HepG2 (cell line): ENCODE results near the gene SUCLG2. TPM values are rescaled to one million over a fixed set of nuclear protein-coding genes. Genes with fewer than 3 reads are reported as not detected.

ENCODE experiments used
- CENPT ChIP-seq: sonication (generic); formaldehyde crosslinking; IDR thresholded peaks from 2 replicates; pipeline ENCODE4 v1.8.0; 2022; ENCODE audit warnings: low read depth, mild to moderate bottlenecking, moderate library complexity, missing genetic modification reagents
- KDM5B ChIP-seq: sonication (generic); formaldehyde crosslinking; IDR thresholded peaks from 2 replicates; pipeline ENCODE4 v1.4.0; 2020; ENCODE audit warnings: missing genetic modification reagents, mild to moderate bottlenecking, borderline replicate concordance
- MYPOP ChIP-seq: sonication (generic); formaldehyde crosslinking; IDR thresholded peaks from 2 replicates; pipeline ENCODE4 v1.8.1; 2023; ENCODE audit warnings: mild to moderate bottlenecking, moderate library complexity, missing genetic modification reagents
- ZFP91 ChIP-seq: sonication (generic); formaldehyde crosslinking; IDR thresholded peaks from 2 replicates; pipeline ENCODE4 v1.9.0; 2022; ENCODE audit warnings: missing genetic modification reagents, mild to moderate bottlenecking, borderline replicate concordance
- ZNF44 ChIP-seq: sonication (generic); formaldehyde crosslinking; IDR thresholded peaks from 2 replicates; pipeline ENCODE4 v1.5.1; 2020; ENCODE audit warnings: mild to moderate bottlenecking, missing genetic modification reagents
- ZSCAN12 ChIP-seq: sonication (generic); formaldehyde crosslinking; IDR thresholded peaks from 2 replicates; pipeline ENCODE4 v1.9.0; 2021; ENCODE audit warnings: mild to moderate bottlenecking, missing genetic modification reagents
- ZSCAN20 ChIP-seq: sonication (generic); formaldehyde crosslinking; IDR thresholded peaks from 2 replicates; pipeline ENCODE4 v1.4.0; 2020; ENCODE audit warnings: missing genetic modification reagents, mild to moderate bottlenecking, borderline replicate concordance
- polyA plus RNA-seq, 8 experiments: library from polyadenylated mRNA; depleted of rRNA in 3 of 8; stranded (reverse) in 7 of 8; unstranded in 1 of 8; fragments of >200 nt; fragmentation: Illumina TruSeq in 4 of 8; extraction: Trizol in 4 of 8; gene quantifications; 2 replicates each; pipeline versions ENCODE4 v1.2.1 to v1.2.3, GENCODE V29; 2011 to 2016; ENCODE audit warnings: low read depth in 4 of 8, missing spikeins in 1 of 8, mixed read lengths in 1 of 8; ENCODE audit not compliant: insufficient read depth in 1 of 8
- total RNA-seq, 5 experiments: library from RNA; depleted of rRNA; stranded (reverse); fragments of >200 nt; fragmentation: Illumina TruSeq; extraction: Trizol; gene quantifications; 2 replicates each; pipeline ENCODE4 v1.2.3, GENCODE V29; 2016; ENCODE audit warnings: low read depth in 1 of 5
- TF ChIP-seq, protein P1 (sequence below): sonication (generic); formaldehyde crosslinking; IDR thresholded peaks from 2 replicates; pipeline ENCODE4 v1.5.1; 2020; ENCODE audit warnings: missing genetic modification reagents, mild to moderate bottlenecking, borderline replicate concordance
- TF ChIP-seq, protein P2 (sequence below): sonication (generic); formaldehyde crosslinking; IDR thresholded peaks from 2 replicates; pipeline ENCODE4 v1.4.0; 2020; ENCODE audit warnings: low read depth, mild to moderate bottlenecking, missing genetic modification reagents
- TF ChIP-seq, protein P3 (sequence below): sonication (generic); formaldehyde crosslinking; IDR thresholded peaks from 2 replicates; pipeline ENCODE4 v1.9.0; 2021; ENCODE audit warnings: mild to moderate bottlenecking, missing genetic modification reagents

Gene SUCLG2
- total and polyA plus RNA-seq, 2 of the 13 experiments (the other 11 are each of a cell fraction or from before 2014, with no cell fraction given): 21.4 to 64.9 TPM

GRCh38 chr3:67647390-67647878 is 7.0 kb downstream of the SUCLG2 start (continued):
- TF ChIP-seq, protein P1, sequence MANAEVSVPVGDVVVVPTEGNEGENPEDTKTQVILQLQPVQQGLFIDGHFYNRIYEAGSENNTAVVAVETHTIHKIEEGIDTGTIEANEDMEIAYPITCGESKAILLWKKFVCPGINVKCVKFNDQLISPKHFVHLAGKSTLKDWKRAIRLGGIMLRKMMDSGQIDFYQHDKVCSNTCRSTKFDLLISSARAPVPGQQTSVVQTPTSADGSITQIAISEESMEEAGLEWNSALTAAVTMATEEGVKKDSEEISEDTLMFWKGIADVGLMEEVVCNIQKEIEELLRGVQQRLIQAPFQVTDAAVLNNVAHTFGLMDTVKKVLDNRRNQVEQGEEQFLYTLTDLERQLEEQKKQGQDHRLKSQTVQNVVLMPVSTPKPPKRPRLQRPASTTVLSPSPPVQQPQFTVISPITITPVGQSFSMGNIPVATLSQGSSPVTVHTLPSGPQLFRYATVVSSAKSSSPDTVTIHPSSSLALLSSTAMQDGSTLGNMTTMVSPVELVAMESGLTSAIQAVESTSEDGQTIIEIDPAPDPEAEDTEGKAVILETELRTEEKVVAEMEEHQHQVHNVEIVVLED: peak; percentile 30; the same call in 1 of the 2 replicates
- TF ChIP-seq, protein P2, sequence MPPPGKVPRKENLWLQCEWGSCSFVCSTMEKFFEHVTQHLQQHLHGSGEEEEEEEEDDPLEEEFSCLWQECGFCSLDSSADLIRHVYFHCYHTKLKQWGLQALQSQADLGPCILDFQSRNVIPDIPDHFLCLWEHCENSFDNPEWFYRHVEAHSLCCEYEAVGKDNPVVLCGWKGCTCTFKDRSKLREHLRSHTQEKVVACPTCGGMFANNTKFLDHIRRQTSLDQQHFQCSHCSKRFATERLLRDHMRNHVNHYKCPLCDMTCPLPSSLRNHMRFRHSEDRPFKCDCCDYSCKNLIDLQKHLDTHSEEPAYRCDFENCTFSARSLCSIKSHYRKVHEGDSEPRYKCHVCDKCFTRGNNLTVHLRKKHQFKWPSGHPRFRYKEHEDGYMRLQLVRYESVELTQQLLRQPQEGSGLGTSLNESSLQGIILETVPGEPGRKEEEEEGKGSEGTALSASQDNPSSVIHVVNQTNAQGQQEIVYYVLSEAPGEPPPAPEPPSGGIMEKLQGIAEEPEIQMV (CRISPR knock-in tag): no peak
- TF ChIP-seq MYPOP (CRISPR knock-in tag) (peak; percentile 59; the same call in 1 of the 2 replicates), CENPT (CRISPR knock-in tag) (no peak), ZSCAN20 (CRISPR knock-in tag) (no peak), ZFP91 (CRISPR knock-in tag) (no peak), KDM5B (CRISPR knock-in tag) (no peak), ZSCAN12 (CRISPR knock-in tag) (no peak), ZNF44 (no peak)
- TF ChIP-seq, protein P3, sequence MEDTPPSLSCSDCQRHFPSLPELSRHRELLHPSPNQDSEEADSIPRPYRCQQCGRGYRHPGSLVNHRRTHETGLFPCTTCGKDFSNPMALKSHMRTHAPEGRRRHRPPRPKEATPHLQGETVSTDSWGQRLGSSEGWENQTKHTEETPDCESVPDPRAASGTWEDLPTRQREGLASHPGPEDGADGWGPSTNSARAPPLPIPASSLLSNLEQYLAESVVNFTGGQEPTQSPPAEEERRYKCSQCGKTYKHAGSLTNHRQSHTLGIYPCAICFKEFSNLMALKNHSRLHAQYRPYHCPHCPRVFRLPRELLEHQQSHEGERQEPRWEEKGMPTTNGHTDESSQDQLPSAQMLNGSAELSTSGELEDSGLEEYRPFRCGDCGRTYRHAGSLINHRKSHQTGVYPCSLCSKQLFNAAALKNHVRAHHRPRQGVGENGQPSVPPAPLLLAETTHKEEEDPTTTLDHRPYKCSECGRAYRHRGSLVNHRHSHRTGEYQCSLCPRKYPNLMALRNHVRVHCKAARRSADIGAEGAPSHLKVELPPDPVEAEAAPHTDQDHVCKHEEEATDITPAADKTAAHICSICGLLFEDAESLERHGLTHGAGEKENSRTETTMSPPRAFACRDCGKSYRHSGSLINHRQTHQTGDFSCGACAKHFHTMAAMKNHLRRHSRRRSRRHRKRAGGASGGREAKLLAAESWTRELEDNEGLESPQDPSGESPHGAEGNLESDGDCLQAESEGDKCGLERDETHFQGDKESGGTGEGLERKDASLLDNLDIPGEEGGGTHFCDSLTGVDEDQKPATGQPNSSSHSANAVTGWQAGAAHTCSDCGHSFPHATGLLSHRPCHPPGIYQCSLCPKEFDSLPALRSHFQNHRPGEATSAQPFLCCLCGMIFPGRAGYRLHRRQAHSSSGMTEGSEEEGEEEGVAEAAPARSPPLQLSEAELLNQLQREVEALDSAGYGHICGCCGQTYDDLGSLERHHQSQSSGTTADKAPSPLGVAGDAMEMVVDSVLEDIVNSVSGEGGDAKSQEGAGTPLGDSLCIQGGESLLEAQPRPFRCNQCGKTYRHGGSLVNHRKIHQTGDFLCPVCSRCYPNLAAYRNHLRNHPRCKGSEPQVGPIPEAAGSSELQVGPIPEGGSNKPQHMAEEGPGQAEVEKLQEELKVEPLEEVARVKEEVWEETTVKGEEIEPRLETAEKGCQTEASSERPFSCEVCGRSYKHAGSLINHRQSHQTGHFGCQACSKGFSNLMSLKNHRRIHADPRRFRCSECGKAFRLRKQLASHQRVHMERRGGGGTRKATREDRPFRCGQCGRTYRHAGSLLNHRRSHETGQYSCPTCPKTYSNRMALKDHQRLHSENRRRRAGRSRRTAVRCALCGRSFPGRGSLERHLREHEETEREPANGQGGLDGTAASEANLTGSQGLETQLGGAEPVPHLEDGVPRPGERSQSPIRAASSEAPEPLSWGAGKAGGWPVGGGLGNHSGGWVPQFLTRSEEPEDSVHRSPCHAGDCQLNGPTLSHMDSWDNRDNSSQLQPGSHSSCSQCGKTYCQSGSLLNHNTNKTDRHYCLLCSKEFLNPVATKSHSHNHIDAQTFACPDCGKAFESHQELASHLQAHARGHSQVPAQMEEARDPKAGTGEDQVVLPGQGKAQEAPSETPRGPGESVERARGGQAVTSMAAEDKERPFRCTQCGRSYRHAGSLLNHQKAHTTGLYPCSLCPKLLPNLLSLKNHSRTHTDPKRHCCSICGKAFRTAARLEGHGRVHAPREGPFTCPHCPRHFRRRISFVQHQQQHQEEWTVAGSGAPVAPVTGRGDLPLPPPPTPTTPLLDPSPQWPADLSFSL (CRISPR knock-in tag): no peak
